NCI-H1417 (cell line): ENCODE data around the gene ATXN7L2.
A peak's percentile ranks its signal among the peaks of the same experiment; 100 is the strongest.
"Not testable (repeated sequence)": the region's sequence is repeated elsewhere in the genome, so short reads cannot be mapped to it uniquely, and the experiment has no call there.

Experiments
- DNase-seq, 3 experiments: peaks; one replicate each; lab custom pipeline; 2025; lab: John Stamatoyannopoulos, UW

The ATXN7L2 gene, protein sequence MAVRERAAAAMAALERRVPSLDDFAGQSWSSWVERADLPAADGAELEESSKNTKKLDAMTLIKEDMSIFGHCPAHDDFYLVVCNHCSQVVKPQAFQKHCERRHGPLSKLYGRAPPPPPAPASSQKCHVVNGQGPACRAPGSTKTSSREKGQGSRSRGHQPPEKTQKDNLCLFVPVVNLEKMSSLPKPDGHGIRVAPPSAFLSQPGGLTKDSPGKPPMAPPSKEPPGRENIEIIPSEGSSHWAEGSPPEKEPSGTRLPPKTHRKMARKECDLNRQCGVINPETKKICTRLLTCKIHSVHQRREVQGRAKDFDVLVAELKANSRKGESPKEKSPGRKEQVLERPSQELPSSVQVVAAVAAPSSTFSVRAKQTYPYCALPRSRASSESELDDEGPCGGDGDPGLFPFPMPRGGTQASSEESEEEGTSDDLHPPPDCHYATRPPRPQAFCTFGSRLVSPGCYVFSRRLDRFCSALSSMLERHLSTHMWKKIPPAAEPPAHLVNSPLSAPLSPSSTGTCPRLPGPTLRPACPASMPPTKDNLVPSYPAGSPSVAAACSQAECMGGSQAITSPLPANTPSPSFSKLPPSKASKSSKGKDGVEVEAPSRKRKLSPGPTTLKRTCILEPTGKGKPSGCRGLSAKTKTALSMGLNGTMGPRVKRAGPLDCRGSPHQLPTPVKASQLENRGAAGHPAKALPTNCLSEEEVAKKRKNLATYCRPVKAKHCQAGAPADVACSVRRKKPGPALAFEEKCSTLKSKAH

DNA sequence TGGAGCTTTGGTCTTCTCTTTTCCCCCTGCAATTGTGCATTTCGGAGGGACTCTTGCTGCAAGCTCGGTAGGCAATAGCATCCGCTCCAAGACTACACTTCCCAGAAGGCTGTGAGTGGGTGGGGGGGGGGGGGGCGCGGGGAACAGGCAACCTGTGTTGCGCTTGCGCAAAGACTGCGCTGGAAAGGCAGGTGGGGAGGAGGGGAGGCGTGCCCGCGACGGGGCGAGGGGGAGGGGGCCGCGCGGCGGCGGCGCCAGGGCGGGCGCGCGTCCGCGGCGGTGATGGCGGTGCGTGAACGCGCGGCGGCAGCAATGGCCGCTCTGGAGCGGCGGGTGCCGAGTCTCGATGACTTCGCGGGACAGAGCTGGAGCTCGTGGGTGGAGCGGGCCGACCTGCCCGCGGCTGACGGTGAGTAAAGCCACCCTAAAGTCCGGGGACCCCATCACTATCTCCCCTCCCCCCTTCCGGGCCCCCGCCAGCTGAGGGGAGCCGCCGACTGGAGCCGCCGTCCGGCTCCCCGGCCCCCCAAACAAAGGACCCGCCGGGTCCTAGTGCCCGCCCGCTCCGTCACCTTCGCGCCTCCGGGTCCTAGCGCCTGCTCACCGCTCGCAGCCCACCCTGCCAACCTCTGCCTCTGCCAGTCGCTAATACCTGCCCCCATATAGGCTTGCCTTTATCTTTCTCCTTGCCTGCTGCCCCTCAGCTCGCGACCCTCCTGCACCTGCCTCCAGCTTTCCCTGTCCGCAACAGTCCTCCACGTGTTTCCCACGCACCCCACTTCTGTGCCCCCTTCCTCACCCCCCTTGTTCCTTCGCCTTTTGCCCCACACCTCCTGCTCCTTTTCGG lies at the start of gene ATXN7L2:
Gene ATXN7L2 (plus strand): TSS at position 234 of the 847 bp plus-strand sequence. CDS start 49 bp downstream, at position 283.
- peak; percentile 90 to 94 (median 94) for DNase-seq

DNA sequence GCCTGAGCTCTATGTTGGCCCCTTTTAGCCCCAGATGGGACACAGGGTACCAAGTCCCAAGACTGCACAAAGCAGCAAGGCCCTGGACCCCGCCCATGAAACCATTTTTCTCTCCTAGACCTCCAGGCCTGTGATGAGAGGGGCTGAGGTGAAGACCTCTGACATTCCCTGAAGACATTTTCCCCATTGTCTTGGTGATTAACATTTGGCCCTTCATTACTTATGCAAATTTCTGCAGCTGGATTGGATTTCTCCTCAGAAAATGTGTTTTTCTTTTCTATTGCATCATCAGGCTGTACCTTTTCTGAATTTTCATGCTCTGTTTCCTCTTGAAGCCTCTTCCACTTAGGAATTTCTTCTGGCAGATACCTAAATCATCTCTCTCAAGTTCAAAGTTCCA lies 49.2 kb upstream of the ATXN7L2 start:
- DNase-seq: no peak

DNA sequence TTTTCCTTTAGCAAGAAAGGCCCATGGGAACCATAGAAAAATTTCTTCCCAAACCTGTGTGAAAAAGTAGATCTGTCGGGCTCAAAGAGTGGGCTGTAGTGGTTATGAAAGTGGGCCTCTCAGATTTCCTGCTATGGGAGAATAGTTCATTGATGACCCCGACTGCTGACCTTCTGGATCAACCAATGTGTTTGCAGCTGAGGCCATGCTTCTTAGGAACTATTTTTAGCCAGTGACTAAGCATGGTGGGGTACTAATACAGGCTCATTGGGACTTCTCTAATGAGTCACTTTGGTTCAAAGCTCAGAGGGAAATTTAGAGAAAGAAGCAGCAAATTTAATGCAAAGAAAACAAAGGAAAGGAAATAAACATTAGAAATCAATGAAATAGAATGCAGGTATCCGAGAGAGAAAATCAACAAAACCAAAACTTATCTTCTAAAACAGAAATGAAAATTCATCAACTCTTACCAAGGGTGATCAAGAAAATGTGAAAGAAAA lies 44.9 kb upstream of the ATXN7L2 start:
- no peak for DNase-seq

DNA sequence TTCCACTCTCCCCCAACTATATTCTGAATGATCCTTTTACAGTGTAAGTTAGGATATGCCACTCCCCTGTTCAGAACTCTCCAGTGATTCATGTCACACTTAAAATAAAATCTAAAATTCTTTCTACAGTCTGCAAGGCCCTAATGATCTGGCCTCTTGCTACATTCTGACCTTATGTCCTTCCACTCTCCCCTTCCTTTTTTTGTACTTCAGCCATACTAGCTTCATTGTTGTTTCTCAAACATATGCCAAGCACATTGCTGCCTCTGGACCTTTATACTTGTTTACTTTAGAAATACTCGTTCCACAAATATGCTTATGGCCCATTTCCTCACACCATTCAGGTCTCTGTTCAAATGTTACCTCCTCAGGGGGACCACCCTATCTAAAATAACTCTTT lies 42.6 kb upstream of the ATXN7L2 start:
- DNase-seq: no peak

DNA sequence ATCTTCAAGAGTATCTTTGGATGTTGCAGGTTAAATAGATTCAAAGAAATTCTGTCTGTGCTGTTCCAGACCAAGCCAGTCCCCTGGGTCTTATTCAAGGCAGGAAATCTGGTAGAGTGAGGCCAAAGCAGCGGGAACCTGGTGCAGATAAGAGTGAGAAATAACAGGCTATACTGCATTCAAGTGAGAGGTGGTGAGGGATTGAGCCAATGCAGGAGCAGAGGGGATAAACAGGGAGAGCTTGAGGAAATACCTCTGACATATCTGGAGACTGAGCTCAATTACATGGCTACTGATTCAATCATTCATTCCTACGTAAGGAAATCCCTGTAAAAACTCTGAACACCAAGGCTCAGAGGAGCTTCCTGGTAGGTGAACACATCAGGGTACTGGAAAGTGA lies 40.2 kb upstream of the ATXN7L2 start:
- DNase-seq: no peak

DNA sequence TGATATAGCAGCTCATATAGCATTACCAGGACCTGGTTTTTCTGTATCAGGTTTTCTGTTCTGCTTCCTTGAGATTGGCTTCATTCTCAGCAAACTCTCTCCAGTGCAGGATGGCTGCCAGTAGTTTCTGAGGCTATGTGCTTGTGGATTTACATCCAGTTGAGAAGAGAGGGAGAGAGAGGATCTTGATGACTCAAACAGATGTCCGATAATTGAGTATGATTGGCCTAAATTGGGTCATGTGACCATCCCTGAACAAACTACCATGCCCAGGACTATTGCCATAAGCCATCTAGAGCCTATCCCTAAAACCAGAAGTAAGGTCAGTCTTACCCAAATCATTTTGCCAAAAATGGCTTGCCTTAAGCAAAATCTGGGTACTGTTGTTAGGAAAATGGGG lies 39.4 kb upstream of the ATXN7L2 start:
- no peak for DNase-seq

DNA sequence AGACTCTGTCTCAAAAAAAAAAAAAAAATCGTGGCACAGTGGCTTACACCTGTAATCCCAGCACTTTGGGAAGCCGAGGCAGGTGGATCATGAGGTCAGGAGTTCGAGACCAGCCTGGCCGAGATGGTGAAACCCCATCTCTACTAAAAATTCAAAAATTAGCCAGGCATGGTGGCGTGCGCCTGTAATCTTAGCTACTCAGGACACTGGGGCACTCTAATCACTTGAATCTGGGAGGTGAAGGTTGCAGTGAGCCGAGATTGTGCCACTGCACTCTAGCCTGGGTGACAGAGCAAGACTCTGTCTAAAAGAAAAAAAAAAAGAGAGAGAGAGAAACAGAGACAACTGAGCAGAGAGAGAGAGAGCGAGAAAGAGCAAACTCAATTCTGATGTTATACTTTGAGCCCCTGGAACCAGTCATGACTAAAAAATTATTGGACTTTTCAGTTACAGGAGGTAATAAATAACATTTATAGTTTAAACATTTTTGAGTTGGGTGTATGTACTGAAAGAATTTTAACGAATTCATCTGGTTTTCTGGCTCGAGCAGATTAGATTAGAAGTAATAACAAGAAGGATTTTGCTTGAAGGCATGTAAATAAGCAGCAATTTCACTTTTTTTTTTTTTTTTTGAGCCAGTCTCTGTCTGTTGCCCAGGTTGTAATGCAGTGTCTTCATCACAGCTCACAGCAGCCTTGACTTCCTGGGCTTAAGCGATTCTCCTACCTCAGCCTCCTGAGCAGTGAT lies 37.6 kb upstream of the ATXN7L2 start:
- DNase-seq: not testable (repeated sequence)

DNA sequence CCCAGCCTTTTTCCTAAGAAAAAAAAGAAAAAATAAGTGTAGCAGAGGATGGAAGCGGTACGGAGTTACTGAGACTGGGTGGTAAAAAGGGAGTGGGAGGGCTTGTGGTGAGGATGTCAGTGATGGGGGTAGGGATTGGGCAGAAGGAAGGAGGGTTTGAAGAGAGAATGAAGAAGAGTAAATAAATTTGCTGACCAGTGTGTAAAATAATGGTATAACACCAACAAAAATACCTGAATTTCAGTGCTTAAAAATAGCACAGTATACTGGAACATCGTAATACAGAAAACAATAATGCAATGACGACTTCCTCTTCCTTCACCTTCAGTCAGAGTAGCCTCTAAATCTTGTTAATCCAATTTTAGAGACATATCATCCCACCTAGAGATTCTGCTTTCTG lies 36.2 kb upstream of the ATXN7L2 start:
- DNase-seq: no peak

DNA sequence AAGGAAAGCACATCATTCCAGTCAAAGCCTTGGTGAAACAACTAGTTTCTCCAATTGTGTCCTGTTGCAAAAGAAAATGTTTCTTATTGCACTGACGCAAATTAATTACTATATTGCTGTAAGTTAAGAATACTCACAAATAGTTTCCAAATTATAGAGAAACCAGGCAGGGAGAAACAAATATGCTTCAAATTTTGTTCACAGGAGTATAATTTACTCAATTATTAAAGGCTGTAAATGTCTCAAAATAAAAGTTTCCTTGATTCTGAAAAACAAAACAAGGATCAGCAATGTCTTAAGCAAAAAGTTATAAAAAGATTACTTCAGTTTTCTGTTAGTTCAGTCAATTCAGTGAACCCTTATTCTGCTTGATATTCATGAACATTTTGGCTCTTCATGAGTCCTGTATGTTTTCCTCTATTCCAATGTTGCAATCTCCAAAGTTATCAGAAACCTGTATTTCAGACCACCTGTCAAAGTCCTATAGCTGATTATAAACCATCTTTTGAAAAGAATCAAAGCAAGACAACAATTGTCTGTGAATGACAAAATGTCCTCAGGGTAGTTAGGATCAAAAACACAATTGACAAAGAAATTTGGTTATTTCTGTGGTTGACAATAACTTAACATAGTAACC lies 29.1 kb upstream of the ATXN7L2 start:
- no peak for DNase-seq

DNA sequence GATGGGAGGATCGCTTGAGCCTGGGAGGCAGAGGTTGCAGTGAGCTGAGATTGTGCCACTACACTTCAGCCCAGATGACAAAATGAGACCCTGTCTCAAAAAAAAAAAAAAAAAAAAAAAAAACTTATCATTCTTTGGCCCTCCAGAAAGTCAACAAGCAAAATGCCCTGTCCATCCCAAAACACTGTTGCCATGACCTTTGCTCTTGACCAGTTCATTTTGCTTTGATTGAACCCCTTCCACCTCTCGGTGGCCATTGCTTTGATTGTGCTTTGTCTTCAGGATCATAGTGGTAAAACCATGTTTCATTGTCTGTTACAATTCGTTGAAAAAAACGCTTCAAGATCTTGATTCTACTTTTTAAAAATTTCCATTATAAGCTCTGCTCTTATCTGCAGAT lies 25.9 kb upstream of the ATXN7L2 start:
- DNase-seq: no peak

DNA sequence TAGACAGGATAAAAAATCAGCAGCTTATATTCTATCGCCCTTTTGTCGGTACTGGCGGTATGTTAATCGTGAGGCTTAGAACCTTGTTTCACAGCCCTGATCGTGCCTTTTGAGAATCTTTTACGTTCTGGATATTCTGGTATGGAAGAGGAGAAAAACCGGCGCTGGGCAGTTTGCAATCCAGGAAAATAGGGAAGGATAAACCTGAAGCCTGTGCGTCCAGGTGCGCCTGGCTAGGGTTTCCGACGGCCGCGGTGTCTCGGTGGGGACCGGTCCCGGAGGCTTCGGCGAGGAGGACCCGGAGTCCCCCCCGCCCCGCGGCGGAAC lies 17.6 kb upstream of the ATXN7L2 start:
- DNase-seq: peak in 1 of 3 experiments; percentile 41

DNA sequence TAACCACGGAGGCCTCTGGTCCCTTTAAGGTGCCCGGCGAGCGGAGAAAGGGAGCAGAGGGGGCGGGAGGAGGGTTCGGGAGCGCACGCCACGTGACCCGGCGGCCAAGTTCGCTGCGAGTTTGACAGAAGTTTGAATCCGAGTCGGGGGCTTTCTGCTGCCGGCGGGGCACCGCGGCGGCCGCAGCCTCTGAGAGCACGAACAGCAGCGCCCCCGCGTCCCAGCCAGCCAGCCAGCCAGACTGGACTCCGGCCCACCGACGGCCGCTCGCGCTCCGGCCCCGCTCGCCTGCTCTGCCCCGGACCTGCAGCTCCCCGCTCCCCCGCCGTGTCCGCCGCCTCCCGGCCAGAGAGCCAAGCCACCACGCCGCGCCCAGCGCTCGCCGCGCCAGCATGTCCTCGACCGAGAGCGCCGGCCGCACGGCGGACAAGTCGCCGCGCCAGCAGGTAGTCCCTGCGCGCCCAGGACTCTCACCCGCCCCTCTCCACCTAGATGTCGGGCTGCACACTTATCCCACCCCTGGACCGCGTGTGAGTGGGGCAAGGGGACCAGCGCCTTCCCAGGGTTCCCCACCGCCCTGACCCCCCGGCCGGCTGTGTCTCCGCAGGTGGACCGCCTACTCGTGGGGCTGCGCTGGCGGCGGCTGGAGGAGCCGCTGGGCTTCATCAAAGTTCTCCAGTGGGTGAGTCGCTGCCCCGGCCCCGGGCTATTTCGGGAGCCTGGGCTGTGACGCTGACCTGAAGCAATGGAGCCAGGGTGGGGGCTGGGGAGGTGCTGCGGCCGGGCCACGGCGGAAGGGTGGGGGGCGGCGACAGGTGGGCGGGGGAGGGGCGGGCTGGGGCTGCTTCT lies 17.0 kb upstream of the ATXN7L2 start, which contains the start of gene SYPL2:
Gene SYPL2 (plus strand): TSS at position 95 of the 849 bp plus-strand sequence. CDS start 298 bp downstream, at position 393.
- peak in 2 of 3 experiments; percentile 37 to 41 for DNase-seq

DNA sequence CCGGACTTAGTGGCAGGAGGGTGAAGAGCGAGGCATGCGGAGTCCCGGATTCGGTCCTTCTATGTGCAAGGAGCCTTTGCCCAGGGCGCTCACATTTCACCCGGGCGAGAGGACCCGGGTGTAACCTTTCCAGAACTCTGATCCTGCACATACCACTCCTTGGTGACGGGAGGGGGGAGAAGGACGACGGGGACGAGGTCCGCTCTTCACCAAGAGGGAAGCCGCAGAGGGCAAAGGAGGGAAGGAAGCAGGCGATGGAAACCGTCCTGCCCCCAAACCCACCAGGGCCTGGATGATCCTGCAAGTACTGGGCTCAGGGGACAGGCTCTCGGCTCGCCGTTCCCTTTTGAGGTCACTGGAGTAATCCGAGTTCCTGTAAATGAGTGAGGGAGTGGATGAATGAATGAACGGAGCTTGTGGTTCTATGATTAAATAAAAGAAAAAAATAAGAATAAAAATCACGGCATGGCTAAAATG lies 16.4 kb upstream of the ATXN7L2 start:
- no peak for DNase-seq

DNA sequence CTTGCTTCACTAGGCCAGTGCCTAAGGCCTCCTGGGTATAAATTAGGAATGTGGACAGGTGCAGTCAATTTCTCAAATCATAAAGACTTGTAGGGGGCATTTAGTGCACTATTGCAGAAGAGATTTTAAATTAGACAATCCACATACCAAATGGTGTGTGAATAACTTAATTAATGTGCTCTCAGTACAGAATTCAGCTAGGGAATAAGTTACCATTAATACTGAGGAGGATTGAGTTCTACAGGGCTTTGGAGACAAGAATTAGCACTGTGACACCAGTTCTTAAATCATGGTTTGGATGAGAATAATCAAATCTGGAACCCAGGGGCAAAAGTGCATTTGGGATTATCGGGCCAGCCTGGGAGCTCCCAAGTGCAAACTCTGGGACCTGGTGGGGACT lies 15.6 kb upstream of the ATXN7L2 start:
- DNase-seq: no peak

DNA sequence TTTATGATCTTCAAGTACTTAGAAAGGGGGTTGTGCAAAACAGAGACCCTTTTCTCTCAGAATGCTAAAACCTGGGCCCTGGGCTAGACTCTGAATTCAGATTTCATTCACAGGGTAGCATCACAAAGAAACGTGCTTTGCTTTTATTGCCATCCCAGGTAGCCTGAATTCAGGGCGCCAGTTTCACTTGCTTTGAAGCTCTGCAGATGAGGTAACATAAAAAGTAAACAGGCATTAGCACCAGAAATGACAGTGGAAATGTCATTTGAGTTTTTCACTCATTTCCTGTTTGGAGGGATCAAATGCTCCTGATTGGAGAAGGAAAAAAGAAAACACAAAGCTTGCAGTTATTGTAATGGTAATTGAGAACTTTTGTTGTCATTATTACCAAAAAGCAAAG lies 14.8 kb upstream of the ATXN7L2 start:
- peak in 2 of 3 experiments; percentile 4 to 12 for DNase-seq

DNA sequence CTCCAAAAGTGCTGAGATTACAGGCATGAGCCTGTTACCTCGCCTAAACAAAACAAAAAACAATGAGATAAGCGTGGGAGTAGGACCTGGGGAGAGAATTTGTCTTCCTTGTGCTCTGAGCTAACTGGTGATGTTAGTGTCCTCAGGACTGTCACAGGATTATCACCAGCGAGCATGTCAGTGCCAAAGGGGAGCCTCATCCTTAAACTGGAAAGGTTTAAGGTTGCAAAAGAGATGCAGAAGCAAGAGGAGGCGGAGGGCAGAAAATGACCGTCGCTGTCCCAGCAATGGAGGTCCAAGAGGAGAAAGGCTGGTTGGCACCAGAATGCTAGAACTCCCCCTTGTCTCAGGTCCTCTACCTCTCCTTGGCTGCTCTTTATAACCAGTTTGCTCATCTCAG lies 13.5 kb upstream of the ATXN7L2 start:
- DNase-seq: no peak

DNA sequence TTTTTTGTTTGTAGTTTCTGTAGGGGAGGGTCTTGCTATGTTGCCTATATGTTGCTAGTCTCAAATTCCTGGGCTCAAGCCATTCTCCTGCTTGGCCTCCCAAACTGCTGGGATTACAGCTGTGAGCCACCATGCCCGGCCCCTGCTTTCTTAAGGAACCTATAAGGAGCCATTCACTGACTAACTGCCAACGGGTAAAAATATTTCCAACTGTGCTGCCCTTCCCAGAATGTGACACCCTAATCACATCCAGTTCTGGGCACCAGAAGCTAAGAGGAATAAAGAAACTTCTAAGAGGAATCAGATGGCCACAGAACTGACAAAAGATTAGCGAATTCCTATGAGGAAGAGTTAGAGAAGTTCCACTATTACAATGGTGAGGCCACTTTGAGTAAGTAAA lies 10.9 kb upstream of the ATXN7L2 start:
- DNase-seq: no peak

DNA sequence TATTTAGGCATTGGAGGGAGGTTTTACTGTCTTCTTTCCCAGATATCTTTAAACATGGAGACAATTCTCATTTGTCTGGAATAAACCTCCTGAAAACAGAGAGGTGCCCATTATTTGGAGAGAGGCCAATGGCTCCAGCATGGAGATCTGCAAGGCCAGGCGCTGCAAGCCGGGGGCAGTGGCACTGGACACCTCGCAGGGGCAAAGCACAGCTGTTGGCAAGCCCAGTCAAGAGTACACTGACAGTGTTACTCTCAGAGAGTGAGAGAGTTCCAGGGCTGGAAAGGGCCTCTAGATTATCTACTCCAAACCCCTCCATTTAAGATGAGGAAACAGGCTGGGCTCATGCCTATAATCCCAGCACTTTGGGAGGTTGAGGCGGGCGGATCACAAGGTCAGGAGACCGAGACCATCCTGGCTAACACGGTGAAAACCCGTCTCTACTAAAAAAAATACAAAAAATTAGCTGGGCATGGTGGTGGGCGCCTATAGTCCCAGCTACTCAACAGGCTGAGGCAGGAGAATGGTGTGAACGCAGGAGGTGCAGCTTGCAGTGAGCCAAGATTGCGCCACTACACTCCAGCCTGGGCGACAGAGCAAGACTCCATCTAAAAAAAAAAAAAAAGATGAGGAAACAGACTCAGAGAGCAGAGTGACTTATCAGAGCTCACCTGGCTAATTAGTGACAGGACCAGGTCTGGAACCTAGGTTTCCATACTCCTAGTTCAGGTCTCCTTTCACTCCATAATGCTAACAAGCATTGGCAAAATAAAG lies 10.2 kb upstream of the ATXN7L2 start:
- DNase-seq: not testable (repeated sequence)

DNA sequence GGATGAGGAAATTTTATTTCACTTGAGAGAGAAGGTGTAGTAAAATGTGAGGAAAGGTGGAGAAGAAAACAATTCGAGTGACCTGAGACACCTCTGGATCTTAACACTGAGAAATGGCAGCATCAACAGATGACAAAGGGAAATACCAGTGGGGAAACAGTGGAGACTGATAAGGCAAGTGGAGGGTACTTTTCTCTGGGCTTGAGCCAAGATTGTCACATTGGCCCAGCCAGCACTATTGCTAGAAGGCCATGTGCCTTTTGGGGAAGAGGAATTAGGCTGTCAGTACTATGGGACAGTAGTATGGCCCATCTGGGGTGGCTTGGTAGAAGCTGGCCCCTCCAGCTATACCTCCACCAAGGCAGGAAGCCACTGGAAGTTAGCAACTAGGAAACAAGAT lies 9.0 kb upstream of the ATXN7L2 start:
- DNase-seq: no peak
